ENCODE results near the gene EFCC1. TPM values are rescaled to one million over a fixed set of nuclear protein-coding genes. Genes with fewer than 3 reads are reported as not detected.

The EFCC1 gene
- total and polyA plus RNA-seq, 2 of the 13 experiments (the other 11 are each of a cell fraction or from before 2014, with no cell fraction given): not detected

DNA sequence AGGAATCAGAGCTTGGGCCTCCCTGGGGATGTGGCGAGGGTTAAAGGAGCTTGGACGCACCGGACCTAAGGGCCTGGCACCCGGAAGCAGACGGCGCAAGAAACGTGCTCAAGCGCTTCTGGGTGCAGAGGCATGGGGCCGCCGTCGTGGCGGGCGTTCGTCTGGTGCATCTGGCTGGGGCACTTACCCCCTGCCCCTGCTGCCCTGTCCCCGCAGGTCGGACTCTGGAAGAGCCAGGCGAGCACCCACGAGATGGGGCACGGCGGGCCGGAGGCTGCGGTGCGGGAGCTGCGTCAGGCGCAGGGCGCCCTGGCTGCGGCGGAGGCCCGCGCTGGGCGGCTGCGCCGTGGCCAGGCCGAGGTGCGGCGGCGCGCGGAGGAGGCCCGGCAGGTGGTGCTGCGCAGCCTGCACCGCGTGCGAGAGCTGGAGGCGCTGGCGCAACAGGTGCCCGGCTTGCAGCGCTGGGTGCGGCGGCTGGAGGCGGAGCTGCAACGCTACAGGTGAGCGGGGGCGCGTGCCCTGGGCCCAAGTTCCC lies 2.5 kb downstream of the EFCC1 start (continued):
- TF ChIP-seq, protein P1, sequence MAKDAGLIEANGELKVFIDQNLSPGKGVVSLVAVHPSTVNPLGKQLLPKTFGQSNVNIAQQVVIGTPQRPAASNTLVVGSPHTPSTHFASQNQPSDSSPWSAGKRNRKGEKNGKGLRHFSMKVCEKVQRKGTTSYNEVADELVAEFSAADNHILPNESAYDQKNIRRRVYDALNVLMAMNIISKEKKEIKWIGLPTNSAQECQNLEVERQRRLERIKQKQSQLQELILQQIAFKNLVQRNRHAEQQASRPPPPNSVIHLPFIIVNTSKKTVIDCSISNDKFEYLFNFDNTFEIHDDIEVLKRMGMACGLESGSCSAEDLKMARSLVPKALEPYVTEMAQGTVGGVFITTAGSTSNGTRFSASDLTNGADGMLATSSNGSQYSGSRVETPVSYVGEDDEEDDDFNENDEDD (CRISPR knock-in tag; IDR thresholded peaks at IDR 0.05; ENCODE audit: borderline replicate concordance): peak; percentile 84; the same call in 1 of the 2 replicates
- peak; percentile 22; the same call in 1 of the 2 replicates for TF ChIP-seq ZNF138 (CRISPR knock-in tag; IDR thresholded peaks at IDR 0.05; ENCODE audit: low read depth)
- TF ChIP-seq, protein P2, sequence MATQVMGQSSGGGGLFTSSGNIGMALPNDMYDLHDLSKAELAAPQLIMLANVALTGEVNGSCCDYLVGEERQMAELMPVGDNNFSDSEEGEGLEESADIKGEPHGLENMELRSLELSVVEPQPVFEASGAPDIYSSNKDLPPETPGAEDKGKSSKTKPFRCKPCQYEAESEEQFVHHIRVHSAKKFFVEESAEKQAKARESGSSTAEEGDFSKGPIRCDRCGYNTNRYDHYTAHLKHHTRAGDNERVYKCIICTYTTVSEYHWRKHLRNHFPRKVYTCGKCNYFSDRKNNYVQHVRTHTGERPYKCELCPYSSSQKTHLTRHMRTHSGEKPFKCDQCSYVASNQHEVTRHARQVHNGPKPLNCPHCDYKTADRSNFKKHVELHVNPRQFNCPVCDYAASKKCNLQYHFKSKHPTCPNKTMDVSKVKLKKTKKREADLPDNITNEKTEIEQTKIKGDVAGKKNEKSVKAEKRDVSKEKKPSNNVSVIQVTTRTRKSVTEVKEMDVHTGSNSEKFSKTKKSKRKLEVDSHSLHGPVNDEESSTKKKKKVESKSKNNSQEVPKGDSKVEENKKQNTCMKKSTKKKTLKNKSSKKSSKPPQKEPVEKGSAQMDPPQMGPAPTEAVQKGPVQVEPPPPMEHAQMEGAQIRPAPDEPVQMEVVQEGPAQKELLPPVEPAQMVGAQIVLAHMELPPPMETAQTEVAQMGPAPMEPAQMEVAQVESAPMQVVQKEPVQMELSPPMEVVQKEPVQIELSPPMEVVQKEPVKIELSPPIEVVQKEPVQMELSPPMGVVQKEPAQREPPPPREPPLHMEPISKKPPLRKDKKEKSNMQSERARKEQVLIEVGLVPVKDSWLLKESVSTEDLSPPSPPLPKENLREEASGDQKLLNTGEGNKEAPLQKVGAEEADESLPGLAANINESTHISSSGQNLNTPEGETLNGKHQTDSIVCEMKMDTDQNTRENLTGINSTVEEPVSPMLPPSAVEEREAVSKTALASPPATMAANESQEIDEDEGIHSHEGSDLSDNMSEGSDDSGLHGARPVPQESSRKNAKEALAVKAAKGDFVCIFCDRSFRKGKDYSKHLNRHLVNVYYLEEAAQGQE (IDR thresholded peaks at IDR 0.05; ENCODE audit: borderline replicate concordance in 1 of 2, low read depth in 1 of 2, low read length in 2 of 2): no peak
- no peak for TF ChIP-seq ERF (CRISPR knock-in tag; IDR thresholded peaks at IDR 0.05)
- no peak for TF ChIP-seq NCOA1 (CRISPR knock-in tag; IDR thresholded peaks at IDR 0.05)
- TF ChIP-seq, protein P3, sequence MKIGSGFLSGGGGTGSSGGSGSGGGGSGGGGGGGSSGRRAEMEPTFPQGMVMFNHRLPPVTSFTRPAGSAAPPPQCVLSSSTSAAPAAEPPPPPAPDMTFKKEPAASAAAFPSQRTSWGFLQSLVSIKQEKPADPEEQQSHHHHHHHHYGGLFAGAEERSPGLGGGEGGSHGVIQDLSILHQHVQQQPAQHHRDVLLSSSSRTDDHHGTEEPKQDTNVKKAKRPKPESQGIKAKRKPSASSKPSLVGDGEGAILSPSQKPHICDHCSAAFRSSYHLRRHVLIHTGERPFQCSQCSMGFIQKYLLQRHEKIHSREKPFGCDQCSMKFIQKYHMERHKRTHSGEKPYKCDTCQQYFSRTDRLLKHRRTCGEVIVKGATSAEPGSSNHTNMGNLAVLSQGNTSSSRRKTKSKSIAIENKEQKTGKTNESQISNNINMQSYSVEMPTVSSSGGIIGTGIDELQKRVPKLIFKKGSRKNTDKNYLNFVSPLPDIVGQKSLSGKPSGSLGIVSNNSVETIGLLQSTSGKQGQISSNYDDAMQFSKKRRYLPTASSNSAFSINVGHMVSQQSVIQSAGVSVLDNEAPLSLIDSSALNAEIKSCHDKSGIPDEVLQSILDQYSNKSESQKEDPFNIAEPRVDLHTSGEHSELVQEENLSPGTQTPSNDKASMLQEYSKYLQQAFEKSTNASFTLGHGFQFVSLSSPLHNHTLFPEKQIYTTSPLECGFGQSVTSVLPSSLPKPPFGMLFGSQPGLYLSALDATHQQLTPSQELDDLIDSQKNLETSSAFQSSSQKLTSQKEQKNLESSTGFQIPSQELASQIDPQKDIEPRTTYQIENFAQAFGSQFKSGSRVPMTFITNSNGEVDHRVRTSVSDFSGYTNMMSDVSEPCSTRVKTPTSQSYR (CRISPR knock-in tag; IDR thresholded peaks at IDR 0.05; ENCODE audit: borderline replicate concordance): no peak
- TF ChIP-seq ETV6 (CRISPR knock-in tag; conservative IDR thresholded peaks at IDR 0.05): no peak
- TF ChIP-seq BORCS8-MEF2B (CRISPR knock-in tag; IDR thresholded peaks at IDR 0.05): no peak
- TF ChIP-seq, protein P4, sequence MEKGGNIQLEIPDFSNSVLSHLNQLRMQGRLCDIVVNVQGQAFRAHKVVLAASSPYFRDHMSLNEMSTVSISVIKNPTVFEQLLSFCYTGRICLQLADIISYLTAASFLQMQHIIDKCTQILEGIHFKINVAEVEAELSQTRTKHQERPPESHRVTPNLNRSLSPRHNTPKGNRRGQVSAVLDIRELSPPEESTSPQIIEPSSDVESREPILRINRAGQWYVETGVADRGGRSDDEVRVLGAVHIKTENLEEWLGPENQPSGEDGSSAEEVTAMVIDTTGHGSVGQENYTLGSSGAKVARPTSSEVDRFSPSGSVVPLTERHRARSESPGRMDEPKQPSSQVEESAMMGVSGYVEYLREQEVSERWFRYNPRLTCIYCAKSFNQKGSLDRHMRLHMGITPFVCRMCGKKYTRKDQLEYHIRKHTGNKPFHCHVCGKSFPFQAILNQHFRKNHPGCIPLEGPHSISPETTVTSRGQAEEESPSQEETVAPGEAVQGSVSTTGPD (CRISPR knock-in tag; IDR thresholded peaks at IDR 0.05): no peak
- no peak for TF ChIP-seq PRPF4 (IDR thresholded peaks at IDR 0.05; ENCODE audit: low read depth, low read length, poor library complexity, severe bottlenecking)
- TF ChIP-seq U2AF2 (IDR thresholded peaks at IDR 0.05; ENCODE audit: low read depth, low read length): no peak
- TF ChIP-seq, protein P5, sequence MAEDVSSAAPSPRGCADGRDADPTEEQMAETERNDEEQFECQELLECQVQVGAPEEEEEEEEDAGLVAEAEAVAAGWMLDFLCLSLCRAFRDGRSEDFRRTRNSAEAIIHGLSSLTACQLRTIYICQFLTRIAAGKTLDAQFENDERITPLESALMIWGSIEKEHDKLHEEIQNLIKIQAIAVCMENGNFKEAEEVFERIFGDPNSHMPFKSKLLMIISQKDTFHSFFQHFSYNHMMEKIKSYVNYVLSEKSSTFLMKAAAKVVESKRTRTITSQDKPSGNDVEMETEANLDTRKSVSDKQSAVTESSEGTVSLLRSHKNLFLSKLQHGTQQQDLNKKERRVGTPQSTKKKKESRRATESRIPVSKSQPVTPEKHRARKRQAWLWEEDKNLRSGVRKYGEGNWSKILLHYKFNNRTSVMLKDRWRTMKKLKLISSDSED (CRISPR knock-in tag; IDR thresholded peaks at IDR 0.05): no peak
- TF ChIP-seq, protein P6, sequence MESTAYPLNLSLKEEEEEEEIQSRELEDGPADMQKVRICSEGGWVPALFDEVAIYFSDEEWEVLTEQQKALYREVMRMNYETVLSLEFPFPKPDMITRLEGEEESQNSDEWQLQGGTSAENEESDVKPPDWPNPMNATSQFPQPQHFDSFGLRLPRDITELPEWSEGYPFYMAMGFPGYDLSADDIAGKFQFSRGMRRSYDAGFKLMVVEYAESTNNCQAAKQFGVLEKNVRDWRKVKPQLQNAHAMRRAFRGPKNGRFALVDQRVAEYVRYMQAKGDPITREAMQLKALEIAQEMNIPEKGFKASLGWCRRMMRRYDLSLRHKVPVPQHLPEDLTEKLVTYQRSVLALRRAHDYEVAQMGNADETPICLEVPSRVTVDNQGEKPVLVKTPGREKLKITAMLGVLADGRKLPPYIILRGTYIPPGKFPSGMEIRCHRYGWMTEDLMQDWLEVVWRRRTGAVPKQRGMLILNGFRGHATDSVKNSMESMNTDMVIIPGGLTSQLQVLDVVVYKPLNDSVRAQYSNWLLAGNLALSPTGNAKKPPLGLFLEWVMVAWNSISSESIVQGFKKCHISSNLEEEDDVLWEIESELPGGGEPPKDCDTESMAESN (CRISPR knock-in tag; conservative IDR thresholded peaks at IDR 0.05): no peak; the same call in 1 of the 2 replicates
- no peak for TF ChIP-seq MAZ (IDR thresholded peaks at IDR 0.05; ENCODE audit: borderline replicate concordance, low read depth, low read length)
- TF ChIP-seq MAZ (CRISPR knock-in tag; IDR thresholded peaks at IDR 0.05; ENCODE audit: low read depth): no peak
- TF ChIP-seq ZNF496 (CRISPR knock-in tag; IDR thresholded peaks at IDR 0.05; ENCODE audit: insufficient replicate concordance): no peak

Data from HepG2 (cell line).